ES-I3 (cell line): Measurements from ENCODE around the gene CTAGE6.
"Not testable (repeated sequence)": the region's sequence is repeated elsewhere in the genome, so short reads cannot be mapped to it uniquely, and the experiment has no call there.

Source experiments
- H3K36me3 ChIP-seq: 2 replicates; pipeline ENCODE4 v1.6.1; 2013; ENCODE audit warnings: mild to moderate bottlenecking, low read length, control low read depth, moderate library complexity; ENCODE audit not compliant: insufficient read depth
- H3K4me1 ChIP-seq: 2 replicates; pipeline ENCODE4 v1.6.1; 2013; ENCODE audit warnings: mild to moderate bottlenecking, control low read depth, low read length; ENCODE audit not compliant: insufficient read depth
- H3K9ac ChIP-seq: 2 replicates; pipeline ENCODE4 v1.6.1; 2013; ENCODE audit warnings: low read depth, mild to moderate bottlenecking, low read length, moderate library complexity
- H3K9me3 ChIP-seq: 2 replicates; pipeline ENCODE4 v1.6.1; 2013; ENCODE audit warnings: mild to moderate bottlenecking, low read length, moderate library complexity; ENCODE audit not compliant: control insufficient read depth, insufficient read depth

The CTAGE6 gene

DNA sequence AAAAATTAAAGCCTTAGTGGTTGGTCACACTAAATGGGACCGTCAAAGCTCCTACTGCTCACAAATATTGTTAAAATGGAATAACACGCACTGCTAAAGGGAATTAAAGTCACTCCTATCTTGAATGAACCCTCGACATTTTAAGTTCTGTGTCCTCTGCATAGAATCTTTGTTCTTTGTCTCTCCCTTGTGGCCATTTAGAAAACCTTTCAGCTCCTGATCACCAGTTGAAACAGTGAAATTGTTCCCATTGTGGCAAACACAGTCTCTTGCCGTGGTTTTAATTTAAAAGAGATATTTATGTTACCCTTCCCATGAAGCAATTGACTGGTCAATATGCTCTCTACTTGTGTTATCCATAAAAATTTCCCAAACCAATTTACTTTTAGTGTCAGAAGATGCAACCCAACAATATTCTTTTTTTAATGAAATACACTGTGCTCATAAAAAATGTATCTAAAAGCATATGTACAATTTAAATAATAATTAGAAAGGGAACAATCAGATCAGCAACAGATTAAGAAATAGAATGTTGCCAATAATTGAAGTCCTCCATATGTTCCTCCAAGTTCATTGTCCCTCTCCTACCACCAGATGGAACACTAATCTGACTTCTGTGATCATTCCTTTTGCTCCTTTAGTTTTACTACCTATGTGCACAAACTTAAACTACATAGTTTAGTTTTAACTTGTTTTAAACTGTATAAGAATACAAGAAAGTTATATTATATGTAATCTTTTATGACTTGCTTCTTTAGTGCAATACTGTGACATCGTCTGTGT is 20.3 kb downstream of the CTAGE6 start:
- not testable (repeated sequence) for H3K9me3 ChIP-seq, H3K36me3 ChIP-seq, H3K9ac ChIP-seq, H3K4me1 ChIP-seq

DNA sequence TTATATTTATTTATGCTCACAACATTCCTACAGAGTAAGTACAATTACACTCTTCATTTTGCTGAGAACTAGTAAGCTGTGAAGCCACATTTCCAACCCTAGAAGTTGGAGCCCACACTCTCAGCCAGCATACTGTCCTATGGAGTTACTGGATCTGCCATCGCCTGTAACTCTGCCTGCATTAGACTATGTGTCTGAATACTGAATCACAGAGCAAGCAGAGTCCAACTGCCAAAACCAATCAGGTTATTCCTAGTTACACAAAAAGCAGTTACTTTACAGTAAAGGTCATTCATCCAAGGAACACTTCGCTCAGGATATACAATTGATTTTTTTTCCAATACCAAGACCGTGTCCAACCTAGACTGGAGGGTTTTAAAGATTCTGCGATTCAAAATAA is 21.5 kb downstream of the CTAGE6 start:
- H3K36me3 ChIP-seq = no peaks in the 10 kb centered on the region
- no peaks in the 10 kb centered on the region for H3K9me3 ChIP-seq
- peaks cover 4% of the 10 kb centered on the region; the same call in 1 of the 2 replicates for H3K4me1 ChIP-seq
- H3K9ac ChIP-seq = no peak overlapping the region

DNA sequence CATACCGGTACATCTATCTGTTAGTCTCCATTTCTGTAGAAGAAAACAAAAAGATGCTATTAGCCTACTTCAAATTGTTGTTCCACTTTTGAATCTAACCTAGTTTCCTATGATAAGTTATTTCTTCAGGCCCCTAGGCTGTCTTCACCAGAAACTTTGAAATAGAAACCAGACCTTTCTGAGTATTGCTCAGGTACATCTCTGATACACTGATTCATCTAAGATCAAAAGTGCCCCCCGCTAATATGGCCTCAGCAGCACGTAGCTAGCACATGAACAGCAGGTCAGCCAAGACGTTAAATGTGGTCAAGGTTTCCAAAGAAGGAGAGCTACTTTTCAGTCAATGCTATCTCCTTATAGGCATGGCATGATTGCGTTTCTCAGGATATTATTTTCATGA is 23.6 kb downstream of the CTAGE6 start:
- no peak overlapping the region for H3K9ac ChIP-seq
- H3K4me1 ChIP-seq = peaks cover 4% of the 10 kb centered on the region; the same call in 1 of the 2 replicates
- H3K36me3 ChIP-seq = no peaks in the 10 kb centered on the region
- H3K9me3 ChIP-seq = no peaks in the 10 kb centered on the region

DNA sequence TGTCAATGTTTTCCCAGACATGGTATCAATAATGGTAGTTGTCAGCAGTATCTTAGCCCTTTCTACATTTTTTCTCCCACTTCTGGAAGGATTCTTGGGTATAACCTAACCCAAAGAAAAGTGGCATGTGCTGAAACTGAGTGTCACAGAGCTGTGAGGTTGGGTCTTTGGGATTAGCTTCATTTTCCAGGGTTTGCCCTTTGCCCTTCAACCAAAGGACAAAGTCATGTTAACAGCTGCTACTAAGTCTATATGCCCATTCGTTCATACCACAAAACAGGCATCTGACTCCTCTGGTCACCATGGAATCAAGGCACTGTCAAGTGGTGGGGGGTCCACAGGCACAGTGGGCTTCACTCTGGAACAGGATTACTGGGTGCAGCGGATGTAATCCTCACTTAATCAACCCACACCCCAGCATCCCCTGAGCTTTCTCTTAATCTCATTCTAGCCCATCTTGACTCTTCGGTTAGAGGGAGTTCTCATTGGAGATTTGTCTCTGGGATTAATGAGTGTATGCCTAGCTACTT is 29.1 kb downstream of the CTAGE6 start:
- no peaks in the 10 kb centered on the region for H3K9me3 ChIP-seq
- H3K4me1 ChIP-seq = no peaks in the 10 kb centered on the region
- no peak overlapping the region for H3K9ac ChIP-seq
- H3K36me3 ChIP-seq = no peaks in the 10 kb centered on the region

DNA sequence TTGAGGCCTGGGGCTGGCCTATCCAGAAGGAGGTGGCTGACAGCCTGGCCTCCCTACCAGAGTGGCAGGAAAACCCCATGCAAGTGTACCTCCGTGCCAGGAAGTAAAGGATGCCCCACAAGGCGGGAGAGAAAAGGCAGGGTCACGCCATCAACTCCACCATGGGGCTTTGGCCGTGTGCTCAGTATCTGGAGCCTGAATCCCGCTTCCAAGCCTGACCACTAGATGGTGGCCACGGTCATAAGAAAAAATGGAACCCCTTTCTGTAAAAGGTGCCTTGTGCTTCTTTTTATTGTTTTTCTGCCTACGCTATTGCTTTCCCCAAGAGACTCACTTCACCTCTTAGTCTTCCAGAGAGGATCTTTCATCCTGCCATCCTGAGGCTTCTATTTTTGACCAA is 29.9 kb downstream of the CTAGE6 start:
- H3K36me3 ChIP-seq, H3K9ac ChIP-seq, H3K4me1 ChIP-seq, H3K9me3 ChIP-seq: not testable (repeated sequence)

DNA sequence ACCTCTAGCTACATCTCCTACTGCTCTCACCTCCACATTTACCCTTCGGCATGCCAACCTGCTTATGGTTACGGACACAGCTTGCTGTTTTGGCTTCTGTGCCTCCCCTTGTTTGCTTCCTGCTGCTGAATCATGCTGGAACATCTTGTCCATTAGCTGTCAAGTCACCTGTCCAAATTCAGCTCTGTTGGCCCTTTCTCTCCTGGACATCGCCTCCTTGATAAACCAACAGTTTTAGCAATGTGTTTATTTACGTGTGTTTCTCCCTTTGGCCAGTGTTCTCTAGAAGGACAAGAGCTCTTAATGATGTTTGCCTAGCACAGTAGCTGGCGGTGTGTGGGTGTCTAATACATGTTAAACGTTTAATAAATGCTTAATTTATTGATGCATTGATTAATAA is 31.4 kb downstream of the CTAGE6 start:
- not testable (repeated sequence) for H3K9ac ChIP-seq, H3K9me3 ChIP-seq, H3K36me3 ChIP-seq, H3K4me1 ChIP-seq

DNA sequence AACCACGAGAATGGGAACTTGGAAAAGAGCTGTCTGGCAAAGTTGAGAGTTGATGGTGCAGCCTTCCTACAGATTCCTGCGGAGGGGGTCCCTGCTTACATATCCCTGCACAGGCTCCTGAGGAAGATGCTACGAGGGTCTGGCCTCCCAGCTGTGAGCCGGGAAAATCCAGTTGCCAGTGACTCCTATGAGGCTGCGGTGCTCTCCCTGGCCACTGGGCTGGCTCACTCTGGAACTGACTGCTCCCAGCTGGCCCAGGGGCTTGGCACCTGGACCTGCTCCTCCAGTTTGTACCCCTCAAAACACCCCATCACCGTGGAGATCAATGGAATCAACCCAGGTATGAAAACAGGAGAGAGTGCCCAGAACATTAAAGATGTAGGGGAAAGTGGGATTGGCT is 37.2 kb downstream of the CTAGE6 start:
- not testable (repeated sequence) for H3K9ac ChIP-seq, H3K4me1 ChIP-seq, H3K9me3 ChIP-seq, H3K36me3 ChIP-seq

DNA sequence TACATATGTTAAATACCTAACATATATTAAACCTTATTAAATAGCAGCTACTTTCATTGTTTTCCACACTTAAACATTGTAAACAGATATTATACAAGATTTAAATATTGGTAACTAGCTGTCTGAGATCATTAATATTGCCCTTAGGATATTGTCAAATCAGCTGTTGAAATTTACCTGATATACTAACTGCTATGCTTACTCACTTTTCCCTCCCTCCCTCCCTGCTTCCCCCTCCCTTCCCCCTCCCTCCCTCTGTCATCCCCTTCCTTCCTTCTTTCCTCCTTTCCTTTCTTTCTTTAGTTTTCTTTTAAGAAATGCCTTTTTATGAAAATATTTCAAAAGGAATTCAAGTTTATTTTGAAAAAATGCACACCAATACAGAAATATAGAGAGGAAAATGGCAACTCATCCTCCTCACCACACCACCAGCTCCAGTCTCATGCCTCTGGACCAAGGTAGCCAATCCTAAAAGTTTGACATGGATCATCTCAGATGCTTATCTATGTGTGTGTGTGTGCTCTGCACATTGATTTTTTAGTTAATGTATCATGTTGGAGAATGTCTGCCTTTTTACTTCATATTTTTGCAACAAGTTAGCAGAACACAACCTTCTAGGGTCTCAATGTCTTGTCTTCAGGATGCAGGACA is 41.8 kb downstream of the CTAGE6 start:
- not testable (repeated sequence) for H3K36me3 ChIP-seq, H3K9me3 ChIP-seq, H3K9ac ChIP-seq, H3K4me1 ChIP-seq

DNA sequence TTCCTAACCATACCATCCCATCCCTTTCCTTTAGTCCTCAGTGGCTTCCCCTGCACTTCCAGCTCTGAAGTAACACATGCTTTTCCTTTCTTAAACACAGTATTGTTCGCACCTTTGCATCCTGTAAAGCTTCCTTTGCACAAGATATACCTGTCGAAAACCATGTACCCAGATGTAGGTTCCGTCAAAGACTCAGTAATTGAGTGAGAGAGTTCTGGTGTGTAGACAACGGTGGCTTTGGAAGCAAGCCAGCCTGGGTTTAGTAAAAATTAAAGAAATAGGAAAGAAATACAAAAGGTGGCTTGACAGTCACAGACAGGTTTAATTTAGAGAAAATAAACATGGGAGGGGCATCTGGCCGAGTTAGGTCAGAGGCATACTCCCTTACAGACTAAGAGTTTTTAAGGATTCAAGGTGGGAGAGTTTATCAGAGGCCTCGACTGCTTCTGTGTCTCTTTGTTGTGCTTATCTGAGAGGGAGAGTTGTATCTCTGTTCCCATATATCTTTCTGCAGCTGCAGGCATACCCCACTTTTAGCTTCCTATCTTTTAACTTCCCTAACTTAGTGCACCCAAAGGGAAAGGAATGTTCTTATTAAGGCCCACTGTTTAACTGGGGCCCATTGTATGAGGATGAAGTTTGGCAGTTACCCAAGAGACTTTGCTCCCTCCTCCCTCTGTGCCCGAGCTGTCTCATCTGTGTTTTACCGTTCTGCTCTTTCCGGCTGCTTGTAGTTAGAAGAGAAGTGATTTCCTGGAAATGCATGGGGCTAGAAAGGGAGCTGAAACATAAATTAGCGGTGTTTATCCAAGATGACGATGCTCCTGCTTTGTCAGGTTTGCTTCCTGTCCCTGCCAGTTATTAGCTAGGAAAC is 42.7 kb downstream of the CTAGE6 start:
- H3K36me3 ChIP-seq = not testable (repeated sequence)

DNA sequence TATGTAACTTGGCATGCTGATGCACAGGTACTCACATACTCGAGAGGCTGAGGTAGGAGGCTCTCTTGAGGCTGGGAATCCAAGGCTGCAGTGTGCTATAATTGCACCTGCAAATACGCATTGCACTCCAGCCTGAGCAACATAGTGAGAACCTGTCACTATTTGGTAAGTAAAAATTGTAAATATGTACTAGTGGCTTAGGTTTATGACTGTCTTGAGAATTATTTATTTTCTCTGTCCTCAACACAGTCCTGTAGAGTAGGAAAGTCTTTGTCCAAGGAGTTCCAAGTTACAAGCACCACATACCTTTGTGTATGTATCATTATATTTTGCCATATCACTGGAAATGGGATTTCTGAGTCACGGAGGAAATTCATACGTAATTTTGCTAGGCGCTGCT is 45.1 kb downstream of the CTAGE6 start:
- not testable (repeated sequence) for H3K9me3 ChIP-seq, H3K9ac ChIP-seq, H3K36me3 ChIP-seq, H3K4me1 ChIP-seq

More for the DNA sequence above, 42.7 kb downstream of the CTAGE6 start:
- not testable (repeated sequence) for H3K9ac ChIP-seq, H3K9me3 ChIP-seq, H3K4me1 ChIP-seq

DNA sequence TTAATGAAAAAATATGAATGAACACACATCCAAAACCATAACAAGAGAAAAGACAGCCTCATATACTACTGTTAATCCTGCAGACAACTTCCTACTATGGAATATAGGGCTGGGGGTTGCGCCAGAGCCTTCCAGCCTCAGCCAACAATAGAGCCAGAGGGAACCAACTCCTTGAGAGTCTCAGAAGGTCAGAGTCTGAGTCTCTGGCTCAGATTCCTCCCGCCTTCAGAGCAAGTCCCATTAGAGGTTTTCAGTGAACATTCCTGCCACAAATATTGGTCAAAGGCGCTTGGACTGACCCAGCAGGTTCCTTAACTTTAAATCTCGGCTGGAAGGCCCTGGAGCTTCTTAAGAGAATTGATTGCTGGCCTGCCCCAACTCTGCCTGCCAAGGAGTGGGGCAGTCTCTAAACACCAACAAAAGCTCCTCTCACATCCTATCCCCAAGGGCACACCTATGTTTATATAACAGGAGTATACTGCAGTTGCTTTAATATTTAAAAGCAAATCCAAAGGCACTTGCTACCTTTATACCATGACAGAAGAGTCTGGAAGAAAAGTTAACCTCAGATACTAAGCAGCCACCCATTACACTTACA is 45.7 kb downstream of the CTAGE6 start:
- H3K9me3 ChIP-seq, H3K9ac ChIP-seq, H3K4me1 ChIP-seq, H3K36me3 ChIP-seq: not testable (repeated sequence)

DNA sequence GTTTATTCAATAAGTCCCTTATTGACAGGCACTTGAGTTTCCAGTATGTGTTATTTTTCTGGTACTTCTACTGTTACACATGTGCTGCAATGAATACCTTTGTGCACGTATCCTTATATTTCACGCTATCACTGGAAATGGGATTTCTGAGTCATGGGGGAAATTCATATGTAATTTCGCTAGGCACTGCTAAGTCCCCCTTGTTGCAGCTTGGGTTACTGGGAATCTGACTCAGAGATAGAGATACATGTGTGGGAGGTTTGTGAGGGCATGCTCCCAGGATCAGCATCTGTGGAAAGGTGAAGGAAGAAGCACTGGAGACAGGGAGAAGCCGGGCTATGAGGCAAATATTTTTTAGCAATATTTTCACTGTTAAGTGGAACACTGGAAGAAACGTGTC is 47.6 kb downstream of the CTAGE6 start:
- not testable (repeated sequence) for H3K4me1 ChIP-seq, H3K9me3 ChIP-seq, H3K9ac ChIP-seq, H3K36me3 ChIP-seq
